Measurements from ENCODE around the gene STRA8. TPM values are rescaled to one million over a fixed set of nuclear protein-coding genes. Genes with fewer than 3 reads are reported as not detected.

The STRA8 gene
- total and polyA plus RNA-seq, 2 donors from 2014 or later = 0.43 TPM; not detected in 1

DNA sequence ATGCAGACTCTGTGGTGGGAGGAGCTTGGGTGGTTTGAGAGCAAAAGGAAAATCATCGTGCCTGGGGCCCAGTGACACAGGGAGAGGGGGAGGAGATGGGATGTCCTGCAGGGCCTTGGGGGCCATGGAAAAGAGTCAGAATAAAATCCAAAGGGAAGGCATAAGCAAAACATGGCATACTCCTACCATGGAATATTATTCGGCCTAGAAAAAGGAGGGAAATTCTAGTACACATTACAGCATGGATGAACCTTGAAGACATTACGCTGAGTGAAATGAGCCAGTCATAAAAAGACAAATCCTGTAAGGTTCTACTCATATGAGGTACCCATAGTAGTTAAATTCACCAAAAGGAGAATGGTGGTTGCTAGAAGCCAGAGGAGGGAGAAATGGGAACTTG is 38.7 kb downstream of the STRA8 start:
- no peaks in the 10 kb centered on the region for H3K36me3 ChIP-seq (ENCODE audit: control insufficient read depth in 2 of 3, insufficient read depth in 3 of 3, low read length in 3 of 3)
- TF ChIP-seq CTCF (IDR thresholded peaks at IDR 0.05; ENCODE audit: borderline replicate concordance, extremely low read depth, insufficient read depth) = no peak
- intact Hi-C loops (cut with DNase I) = no loop called here

GRCh38 chr7:135273581-135273980 is 39.9 kb downstream of the STRA8 start:
- no peak overlapping the region for H3K9ac ChIP-seq (ENCODE audit: low read length in 3 of 3)
- FAIRE-seq (no peak), DNase-seq (peak in 1 of 5 donors; percentile 2)
- H3K27me3 ChIP-seq (ENCODE audit: control insufficient read depth, insufficient read depth, low read length) = no peaks in the 10 kb centered on the region
- no peak for TF ChIP-seq CTCF (IDR thresholded peaks at IDR 0.05; ENCODE audit: borderline replicate concordance, extremely low read depth, insufficient read depth)
- H3K4me1 ChIP-seq (ENCODE audit: control insufficient read depth in 2 of 3, insufficient read depth in 2 of 3, low read depth in 1 of 3, low read length in 3 of 3) = no peaks in the 10 kb centered on the region
- H3K4me3 ChIP-seq (ENCODE audit: low read length in 3 of 3) = no peak overlapping the region
- H3K36me3 ChIP-seq (ENCODE audit: control insufficient read depth in 2 of 3, insufficient read depth in 3 of 3, low read length in 3 of 3) = no peaks in the 10 kb centered on the region
- H3K9me3 ChIP-seq (ENCODE audit: control insufficient read depth in 2 of 3, insufficient read depth in 1 of 3, low read length in 3 of 3) = no peaks in the 10 kb centered on the region
- H3K27ac ChIP-seq (ENCODE audit: low read depth in 2 of 2, low read length in 2 of 2) = no peak overlapping the region
- intact Hi-C loops (cut with DNase I) = no loop called here

More for the DNA sequence above, 38.7 kb downstream of the STRA8 start:
- no peaks in the 10 kb centered on the region for H3K27me3 ChIP-seq (ENCODE audit: control insufficient read depth, insufficient read depth, low read length)
- H3K4me3 ChIP-seq (ENCODE audit: low read length in 3 of 3) = no peak overlapping the region
- H3K9me3 ChIP-seq (ENCODE audit: control insufficient read depth in 2 of 3, insufficient read depth in 1 of 3, low read length in 3 of 3) = no peaks in the 10 kb centered on the region
- no peaks in the 10 kb centered on the region for H3K4me1 ChIP-seq (ENCODE audit: control insufficient read depth in 2 of 3, insufficient read depth in 2 of 3, low read depth in 1 of 3, low read length in 3 of 3)
- DNase-seq (no peak), FAIRE-seq (no peak)
- H3K27ac ChIP-seq (ENCODE audit: low read depth in 2 of 2, low read length in 2 of 2) = no peak overlapping the region
- no peak overlapping the region for H3K9ac ChIP-seq (ENCODE audit: low read length in 3 of 3)

DNA sequence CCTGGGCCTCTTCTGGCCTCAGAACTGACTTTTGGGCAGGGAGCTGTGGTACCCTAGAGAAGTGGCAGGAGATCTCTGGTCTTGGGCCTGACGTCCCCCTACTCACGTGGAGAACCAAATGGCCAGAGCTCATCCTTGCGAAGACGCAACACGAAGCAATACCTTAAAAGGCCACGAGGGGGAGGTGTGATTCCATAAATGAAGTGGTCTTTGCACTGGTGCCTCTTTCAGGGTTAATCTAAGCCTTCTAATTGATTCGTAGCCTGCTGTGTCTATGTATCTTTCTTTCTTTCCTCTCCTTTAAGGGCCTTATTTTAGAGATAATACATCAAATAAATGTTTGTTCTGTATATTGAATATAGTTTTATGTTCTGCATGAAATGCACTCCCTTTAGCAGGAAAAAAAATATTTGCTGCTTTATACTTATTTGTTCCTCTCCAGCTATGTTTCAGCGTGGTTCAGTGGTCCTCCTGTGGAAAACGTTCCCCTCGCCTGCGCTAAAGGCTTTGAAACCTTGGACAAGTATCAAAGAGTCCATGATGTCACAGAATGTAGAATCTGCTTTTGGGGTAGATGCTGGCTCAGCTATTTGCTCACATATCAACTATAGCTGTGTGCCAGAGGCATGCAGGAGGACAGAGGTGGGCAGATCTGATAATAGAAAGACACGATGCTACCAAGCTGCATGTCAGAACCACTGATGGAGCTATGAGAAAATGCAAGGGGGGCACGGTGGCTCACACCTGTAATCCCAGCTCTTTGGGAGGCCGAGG is 41.0 kb downstream of the STRA8 start:
- no peaks in the 10 kb centered on the region for H3K9me3 ChIP-seq (ENCODE audit: control insufficient read depth in 2 of 3, insufficient read depth in 1 of 3, low read length in 3 of 3)
- H3K4me3 ChIP-seq (ENCODE audit: low read length in 3 of 3) = no peak overlapping the region
- H3K9ac ChIP-seq (ENCODE audit: low read length in 3 of 3) = no peak overlapping the region
- FAIRE-seq = no peak
- H3K4me1 ChIP-seq (ENCODE audit: control insufficient read depth in 2 of 3, insufficient read depth in 2 of 3, low read depth in 1 of 3, low read length in 3 of 3) = no peaks in the 10 kb centered on the region
- no peaks in the 10 kb centered on the region for H3K36me3 ChIP-seq (ENCODE audit: control insufficient read depth in 2 of 3, insufficient read depth in 3 of 3, low read length in 3 of 3)
- intact Hi-C loops (cut with DNase I) = no loop called here
- peak; percentile 77 for TF ChIP-seq CTCF (IDR thresholded peaks at IDR 0.05; ENCODE audit: borderline replicate concordance, extremely low read depth, insufficient read depth)
- no peaks in the 10 kb centered on the region for H3K27me3 ChIP-seq (ENCODE audit: control insufficient read depth, insufficient read depth, low read length)
- H3K27ac ChIP-seq (ENCODE audit: low read depth in 2 of 2, low read length in 2 of 2) = no peak overlapping the region
- peak in 4 of 5 donors; percentile 64 to 82 (median 70) for DNase-seq
